GM12878 (cell line): ENCODE data around the gene DOK7. TPM values are rescaled to one million over a fixed set of nuclear protein-coding genes. Genes with fewer than 3 reads are reported as not detected.

ENCODE experiments used
- ASH2L ChIP-seq: fragments of 300-600, 200-600 bp; sonication (generic); IDR thresholded peaks from 2 replicates; pipeline ENCODE4 v1.6.1; 2017; ENCODE audit warnings: low read depth, mild to moderate bottlenecking, borderline replicate concordance
- ATF7 ChIP-seq: fragments of 450-650 bp; IDR thresholded peaks from 2 replicates; pipeline ENCODE4 v1.6.1; 2016; ENCODE audit warnings: low read depth, mild to moderate bottlenecking
- CBX5 ChIP-seq: sonication (generic); IDR thresholded peaks from 2 replicates; pipeline ENCODE4 v1.6.1; 2016; ENCODE audit warnings: low read depth, moderate library complexity, mild to moderate bottlenecking, inconsistent platforms
- EP300 ChIP-seq, 2 experiments: fragments of 150-350 bp in 1 of 2; IDR thresholded peaks; 2 replicates each; pipeline ENCODE4 v1.6.1; 2011 to 2012; ENCODE audit warnings: low read depth in 2 of 2, low read length in 2 of 2, borderline replicate concordance in 1 of 2, improper control_type of control experiment in 1 of 2, inconsistent platforms in 1 of 2; ENCODE audit not compliant: control insufficient read depth in 1 of 2
- JUND ChIP-seq: IDR thresholded peaks from 2 replicates; pipeline ENCODE4 v1.6.1; 2012; ENCODE audit warnings: low read depth, mild to moderate bottlenecking, low read length, improper control_type of control experiment, moderate library complexity
- PAX5 ChIP-seq: IDR thresholded peaks from 2 replicates; pipeline ENCODE4 v1.6.1; 2011; ENCODE audit warnings: low read depth, low read length, borderline replicate concordance
- SREBF1 ChIP-seq: IDR thresholded peaks from 2 replicates; pipeline ENCODE4 v1.6.1; 2012; ENCODE audit warnings: mild to moderate bottlenecking, low read length
- YBX1 ChIP-seq: fragments of 450-650 bp; IDR thresholded peaks from 2 replicates; pipeline ENCODE4 v1.6.1; 2016; ENCODE audit warnings: antibody characterized with exemption
- ZBED1 ChIP-seq: IDR thresholded peaks from 2 replicates; pipeline ENCODE4 v1.6.1; 2016; ENCODE audit warnings: borderline replicate concordance
- ZSCAN29 ChIP-seq: fragments of 450-650 bp; IDR thresholded peaks from 2 replicates; pipeline ENCODE4 v1.6.1; 2017; ENCODE audit warnings: mild to moderate bottlenecking, moderate library complexity
- polyA plus RNA-seq, 11 experiments: library from polyadenylated mRNA; depleted of rRNA in 4 of 11; unstranded in 6 of 11; stranded (reverse) in 5 of 11; fragments of >200 nt; fragmentation: Nextera tagmentation in 4 of 11; fragmentation: Illumina TruSeq in 1 of 11; extraction: Ambion mirVana in 4 of 11; extraction: Trizol in 1 of 11; gene quantifications; 1 replicate in 1 of 11; 2 replicates in 10 of 11; pipeline versions ENCODE4 v1.2.1 to v1.2.3, GENCODE V29; 2011 to 2016; ENCODE audit warnings: inconsistent platforms in 2 of 11, missing spikeins in 2 of 11, low read depth in 1 of 11
- total RNA-seq, 4 experiments: library from RNA; depleted of rRNA in 3 of 4; stranded (reverse); fragments of >200 nt in 3 of 4; fragmentation: Illumina TruSeq in 1 of 4; extraction: Trizol in 1 of 4; gene quantifications; 2 replicates each; pipeline versions ENCODE4 v1.2.1 to v1.2.3, GENCODE V29; 2013 to 2021
- TF ChIP-seq, protein P1 (sequence below): IDR thresholded peaks from 2 replicates; pipeline ENCODE4 v1.6.1; 2012; ENCODE audit warnings: low read depth, low read length, improper control_type of control experiment
- TF ChIP-seq, protein P2 (sequence below): IDR thresholded peaks from 2 replicates; pipeline ENCODE4 v1.6.1; 2011; ENCODE audit warnings: mild to moderate bottlenecking, low read depth, low read length, moderate library complexity; ENCODE audit not compliant: insufficient replicate concordance

Gene DOK7
- total and polyA plus RNA-seq, 10 of the 15 experiments (the other 5 are each of a cell fraction or from before 2014, with no cell fraction given), result 0.04 to 0.46 (median 0.18) TPM; not detected in 4

DNA sequence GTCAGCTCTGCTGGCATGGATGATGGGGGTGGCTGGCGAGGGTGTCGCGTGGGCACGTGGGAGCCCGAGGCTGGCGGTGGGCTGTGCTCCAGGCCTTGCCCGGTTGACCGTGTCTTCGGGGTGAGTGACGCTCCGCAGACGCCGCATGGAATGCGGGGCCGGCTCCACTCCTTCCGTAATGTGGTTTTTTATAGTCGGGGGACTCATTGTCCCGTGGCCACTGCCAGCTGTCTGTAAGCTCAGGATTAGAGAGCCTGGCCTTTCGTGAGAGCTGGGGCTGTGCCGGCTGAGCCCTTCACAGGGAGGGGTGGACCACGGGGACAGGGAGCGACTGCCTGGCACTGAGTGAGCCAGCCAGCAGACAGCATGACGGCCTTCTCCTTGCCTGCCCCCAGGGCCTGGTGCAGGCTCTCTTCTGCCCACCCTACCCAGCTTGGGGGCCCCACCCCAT, 20.4 kb downstream of the DOK7 start (continued):
- TF ChIP-seq ASH2L (no peak), ATF7 (no peak), CBX5 (no peak), YBX1 (no peak), EP300 (IDR thresholded peaks at IDR 0.05; ENCODE audit: borderline replicate concordance in 1 of 2, control insufficient read depth in 1 of 2, low read depth in 2 of 2, low read length in 2 of 2) (no peak), JUND (no peak), ZSCAN29 (no peak), SREBF1 (no peak), PAX5 (no peak), ZBED1 (no peak)
- TF ChIP-seq, protein P1, sequence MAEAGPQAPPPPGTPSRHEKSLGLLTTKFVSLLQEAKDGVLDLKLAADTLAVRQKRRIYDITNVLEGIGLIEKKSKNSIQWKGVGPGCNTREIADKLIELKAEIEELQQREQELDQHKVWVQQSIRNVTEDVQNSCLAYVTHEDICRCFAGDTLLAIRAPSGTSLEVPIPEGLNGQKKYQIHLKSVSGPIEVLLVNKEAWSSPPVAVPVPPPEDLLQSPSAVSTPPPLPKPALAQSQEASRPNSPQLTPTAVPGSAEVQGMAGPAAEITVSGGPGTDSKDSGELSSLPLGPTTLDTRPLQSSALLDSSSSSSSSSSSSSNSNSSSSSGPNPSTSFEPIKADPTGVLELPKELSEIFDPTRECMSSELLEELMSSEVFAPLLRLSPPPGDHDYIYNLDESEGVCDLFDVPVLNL, result no peak
- TF ChIP-seq, protein P2, sequence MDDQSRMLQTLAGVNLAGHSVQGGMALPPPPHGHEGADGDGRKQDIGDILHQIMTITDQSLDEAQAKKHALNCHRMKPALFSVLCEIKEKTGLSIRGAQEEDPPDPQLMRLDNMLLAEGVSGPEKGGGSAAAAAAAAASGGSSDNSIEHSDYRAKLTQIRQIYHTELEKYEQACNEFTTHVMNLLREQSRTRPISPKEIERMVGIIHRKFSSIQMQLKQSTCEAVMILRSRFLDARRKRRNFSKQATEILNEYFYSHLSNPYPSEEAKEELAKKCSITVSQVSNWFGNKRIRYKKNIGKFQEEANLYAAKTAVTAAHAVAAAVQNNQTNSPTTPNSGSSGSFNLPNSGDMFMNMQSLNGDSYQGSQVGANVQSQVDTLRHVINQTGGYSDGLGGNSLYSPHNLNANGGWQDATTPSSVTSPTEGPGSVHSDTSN, result no peak
- TF ChIP-seq, all 136 proteins: peak for 0
